Epithelial cell of esophagus (primary cell): ENCODE measurements around the gene NAPB.

Experiments used
- DNase-seq: peaks from one replicate; pipeline ENCODE4 v3.0.0; 2010; ENCODE audit warnings: low read depth
- H3K4me3 ChIP-seq: 2 replicates; pipeline ENCODE4 v1.5.1; 2011; ENCODE audit warnings: mild to moderate bottlenecking, low read length, control low read depth
- CTCF ChIP-seq: IDR thresholded peaks from 2 replicates; pipeline ENCODE4 v1.5.1; 2011; ENCODE audit warnings: low read depth, mild to moderate bottlenecking, low read length, control low read depth, inconsistent platforms; ENCODE audit not compliant: insufficient read depth; ENCODE audit errors: missing control alignments

Gene NAPB

GRCh38 chr20:23397961-23398360, 23.3 kb downstream of the NAPB start:
- no peak overlapping the region for H3K4me3 ChIP-seq
- DNase-seq, result peak; percentile 25
- TF ChIP-seq CTCF, result no peak

- H3K4me3 ChIP-seq, result no peak overlapping the region
- DNase-seq, result no peak
- TF ChIP-seq CTCF, result no peak
Measured at GRCh38 chr20:23396950-23397627, 24.2 kb downstream of the NAPB start.

GRCh38 chr20:23393996-23394775, 27.1 kb downstream of the NAPB start:
- TF ChIP-seq CTCF, result no peak

GRCh38 chr20:23391707-23392310, 29.5 kb downstream of the NAPB start:
- H3K4me3 ChIP-seq, result no peak overlapping the region
- no peak for TF ChIP-seq CTCF
- no peak for DNase-seq

More at GRCh38 chr20:23393996-23394775, 27.1 kb downstream of the NAPB start:
- no peak for DNase-seq
- H3K4me3 ChIP-seq, result no peak overlapping the region

- no peak overlapping the region for H3K4me3 ChIP-seq
- no peak for TF ChIP-seq CTCF
- no peak for DNase-seq
Measured at GRCh38 chr20:23390091-23390774, 31.1 kb downstream of the NAPB start.

GRCh38 chr20:23387118-23387443, 34.2 kb downstream of the NAPB start:
- no peak overlapping the region for H3K4me3 ChIP-seq
- no peak for DNase-seq
- no peak for TF ChIP-seq CTCF
